ENCODE data around the gene SEZ6. TPM values are rescaled to one million over a fixed set of nuclear protein-coding genes. Genes with fewer than 3 reads are reported as not detected.

Gene SEZ6
- total and polyA plus RNA-seq, 2 donors (not counting 1 experiment from before 2014, with no cell fraction given), result not detected

DNA sequence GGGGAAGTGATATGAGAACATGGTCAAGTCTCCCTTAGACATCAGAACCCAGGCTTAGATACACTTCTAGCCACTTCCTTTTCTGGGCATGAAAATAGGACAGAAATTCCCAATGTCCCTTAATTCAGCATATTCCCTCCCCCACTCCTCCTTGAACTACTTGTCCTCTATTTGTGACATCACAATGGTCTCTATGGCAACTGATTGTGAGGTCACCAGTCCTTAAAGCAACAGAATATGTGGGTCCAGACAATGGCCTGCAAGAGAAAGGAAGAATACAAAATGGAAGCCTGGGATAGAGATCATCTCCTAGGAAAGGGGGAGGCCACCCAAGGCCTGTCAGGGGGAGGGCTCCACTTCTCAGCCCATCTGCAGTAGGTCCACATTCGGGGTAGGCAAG, 6.7 kb upstream of the SEZ6 start:
- DNase-seq, result no peak
- intact Hi-C loops (cut with micrococcal nuclease), result no loop called here
- Mint-ChIP-seq H3K4me1 (no peaks in the 10 kb centered on the region), H3K27me3 (peaks cover 55% of the 10 kb centered on the region), H3K4me3 (no peak overlapping the region), H3K27ac (no peak overlapping the region), H3K9me3 (ENCODE audit: insufficient read depth) (no peaks in the 10 kb centered on the region)
- ChIA-PET CTCF (no interaction called here), POLR2A (no interaction called here)
- no peaks in the 10 kb centered on the region for H3K36me3 ChIP-seq (replicated peaks in 1 of 2; ENCODE audit: control extremely low read depth in 1 of 2, control insufficient read depth in 1 of 2, extremely low read depth in 1 of 2, insufficient read depth in 2 of 2, low read length in 1 of 2)
- peaks cover 0 to 7% (median 0%) of the 10 kb centered on the region in 3 donors for H3K9me3 ChIP-seq (ENCODE audit: control extremely low read depth in 1 of 3, control insufficient read depth in 2 of 3, insufficient read depth in 1 of 3, low read length in 2 of 3)
- H3K79me2 ChIP-seq (ENCODE audit: control insufficient read depth, insufficient read depth, low read length), result no peaks in the 10 kb centered on the region
- no peaks in the 10 kb centered on the region for H4K20me1 ChIP-seq (ENCODE audit: control insufficient read depth, insufficient read depth, low read length, poor library complexity, severe bottlenecking)
- H3K4me2 ChIP-seq (replicated peaks; ENCODE audit: low read depth, low read length, poor library complexity, severe bottlenecking), result no peak overlapping the region
- 100% methylated on average over 1 of the region's 1 CpG for WGBS (ENCODE audit: insufficient coverage)
- H3K27ac ChIP-seq (ENCODE audit: low read length in 2 of 2), result no peak overlapping the region
- no peak overlapping the region for H3K9ac ChIP-seq (ENCODE audit: low read length)
- no peak overlapping the region for H3K4me3 ChIP-seq (ENCODE audit: control extremely low read depth in 1 of 5, extremely low read depth in 1 of 5, insufficient read depth in 1 of 5, low read depth in 2 of 5, low read length in 4 of 5)
- H2AFZ ChIP-seq (ENCODE audit: insufficient read depth, low read depth, low read length, poor library complexity, severe bottlenecking), result no peak overlapping the region
- H3K4me1 ChIP-seq (ENCODE audit: control insufficient read depth in 2 of 2, insufficient read depth in 2 of 2, low read length in 2 of 2), result no peaks in the 10 kb centered on the region
- peaks cover 0 to 28% (median 2%) of the 10 kb centered on the region in 4 experiments for H3K27me3 ChIP-seq (replicated peaks in 1 of 4; ENCODE audit: control extremely low read depth in 1 of 4, control insufficient read depth in 3 of 4, insufficient read depth in 4 of 4, low read length in 3 of 4)
- no peak for TF ChIP-seq EZH2 (IDR thresholded peaks at IDR 0.05; ENCODE audit: borderline replicate concordance, insufficient read depth, low read depth, low read length, poor library complexity, severe bottlenecking)
- TF ChIP-seq, protein P1, sequence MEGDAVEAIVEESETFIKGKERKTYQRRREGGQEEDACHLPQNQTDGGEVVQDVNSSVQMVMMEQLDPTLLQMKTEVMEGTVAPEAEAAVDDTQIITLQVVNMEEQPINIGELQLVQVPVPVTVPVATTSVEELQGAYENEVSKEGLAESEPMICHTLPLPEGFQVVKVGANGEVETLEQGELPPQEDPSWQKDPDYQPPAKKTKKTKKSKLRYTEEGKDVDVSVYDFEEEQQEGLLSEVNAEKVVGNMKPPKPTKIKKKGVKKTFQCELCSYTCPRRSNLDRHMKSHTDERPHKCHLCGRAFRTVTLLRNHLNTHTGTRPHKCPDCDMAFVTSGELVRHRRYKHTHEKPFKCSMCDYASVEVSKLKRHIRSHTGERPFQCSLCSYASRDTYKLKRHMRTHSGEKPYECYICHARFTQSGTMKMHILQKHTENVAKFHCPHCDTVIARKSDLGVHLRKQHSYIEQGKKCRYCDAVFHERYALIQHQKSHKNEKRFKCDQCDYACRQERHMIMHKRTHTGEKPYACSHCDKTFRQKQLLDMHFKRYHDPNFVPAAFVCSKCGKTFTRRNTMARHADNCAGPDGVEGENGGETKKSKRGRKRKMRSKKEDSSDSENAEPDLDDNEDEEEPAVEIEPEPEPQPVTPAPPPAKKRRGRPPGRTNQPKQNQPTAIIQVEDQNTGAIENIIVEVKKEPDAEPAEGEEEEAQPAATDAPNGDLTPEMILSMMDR (IDR thresholded peaks at IDR 0.05), result no peak
- no peak for ATAC-seq (ENCODE audit: low read depth)

DNA sequence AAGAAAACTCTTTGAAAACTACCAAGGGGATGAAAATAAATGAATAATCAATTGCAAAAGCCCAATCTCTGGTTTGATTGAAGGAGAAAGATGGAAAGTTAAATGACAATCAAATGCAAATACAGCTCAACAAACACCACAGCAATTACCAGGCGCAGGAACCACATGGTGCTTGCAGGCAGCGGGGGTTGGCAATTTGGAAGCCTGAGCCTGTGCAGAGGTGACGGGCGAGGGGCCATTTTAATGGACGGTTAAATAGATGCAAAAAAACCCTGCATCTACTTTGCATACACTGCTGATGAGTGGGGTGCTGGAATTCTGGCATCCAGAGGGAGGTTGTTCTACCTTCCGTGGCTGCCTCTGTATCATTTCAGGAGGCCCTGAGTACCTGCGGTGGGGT, 4.8 kb upstream of the SEZ6 start:
- H3K36me3 ChIP-seq (replicated peaks in 1 of 2; ENCODE audit: control extremely low read depth in 1 of 2, control insufficient read depth in 1 of 2, extremely low read depth in 1 of 2, insufficient read depth in 2 of 2, low read length in 1 of 2), result no peaks in the 10 kb centered on the region
- no peaks in the 10 kb centered on the region for H3K4me1 Mint-ChIP-seq
- H3K27me3 ChIP-seq (replicated peaks in 1 of 4; ENCODE audit: control extremely low read depth in 1 of 4, control insufficient read depth in 3 of 4, insufficient read depth in 4 of 4, low read length in 3 of 4), result peaks cover 0 to 32% (median 8%) of the 10 kb centered on the region in 4 experiments
- POLR2A ChIA-PET, result no interaction called here
- no peak for TF ChIP-seq EZH2 (IDR thresholded peaks at IDR 0.05; ENCODE audit: borderline replicate concordance, insufficient read depth, low read depth, low read length, poor library complexity, severe bottlenecking)
- TF ChIP-seq, protein P1 (IDR thresholded peaks at IDR 0.05), result no peak
- H3K4me3 Mint-ChIP-seq, result no peak overlapping the region
- H3K9ac ChIP-seq (ENCODE audit: low read length), result no peak overlapping the region
- no peaks in the 10 kb centered on the region for H3K9me3 Mint-ChIP-seq (ENCODE audit: insufficient read depth)
- peaks cover 0 to 7% (median 0%) of the 10 kb centered on the region in 3 donors for H3K9me3 ChIP-seq (ENCODE audit: control extremely low read depth in 1 of 3, control insufficient read depth in 2 of 3, insufficient read depth in 1 of 3, low read length in 2 of 3)
- H3K4me1 ChIP-seq (ENCODE audit: control insufficient read depth in 2 of 2, insufficient read depth in 2 of 2, low read length in 2 of 2), result peaks cover 0 to 3% of the 10 kb centered on the region in 2 donors
- H3K4me3 ChIP-seq (ENCODE audit: control extremely low read depth in 1 of 5, extremely low read depth in 1 of 5, insufficient read depth in 1 of 5, low read depth in 2 of 5, low read length in 4 of 5), result no peak overlapping the region
- H2AFZ ChIP-seq (ENCODE audit: insufficient read depth, low read depth, low read length, poor library complexity, severe bottlenecking), result no peak overlapping the region
- CTCF ChIA-PET, result no interaction called here
- H3K27ac ChIP-seq (ENCODE audit: low read length in 2 of 2), result no peak overlapping the region
- DNase-seq (no peak), ATAC-seq (ENCODE audit: low read depth) (no peak)
- no peaks in the 10 kb centered on the region for H3K79me2 ChIP-seq (ENCODE audit: control insufficient read depth, insufficient read depth, low read length)
- no peaks in the 10 kb centered on the region for H4K20me1 ChIP-seq (ENCODE audit: control insufficient read depth, insufficient read depth, low read length, poor library complexity, severe bottlenecking)
- H3K27ac Mint-ChIP-seq, result no peak overlapping the region
- intact Hi-C loops (cut with micrococcal nuclease), result no loop called here
- no peak overlapping the region for H3K4me2 ChIP-seq (replicated peaks; ENCODE audit: low read depth, low read length, poor library complexity, severe bottlenecking)
- H3K27me3 Mint-ChIP-seq, result peaks cover 56% of the 10 kb centered on the region
- 78% methylated on average over 5 of the region's 7 CpGs for WGBS (ENCODE audit: insufficient coverage)
